Measurements from ENCODE around the gene MED15.

Gene MED15

GRCh38 chr22:20559174-20559760 lies 51.9 kb downstream of the MED15 start:
- H3K4me1 Mint-ChIP-seq (ENCODE audit: low read depth) = peaks cover 71% of the 10 kb centered on the region
- H3K9me3 Mint-ChIP-seq = peaks cover 11% of the 10 kb centered on the region
- H3K4me3 Mint-ChIP-seq = no peak overlapping the region
- peaks cover 86% of the 10 kb centered on the region for H3K36me3 Mint-ChIP-seq (ENCODE audit: low read depth)
- H3K27me3 Mint-ChIP-seq = no peaks in the 10 kb centered on the region
- no peak overlapping the region for H3K27ac Mint-ChIP-seq

- H3K36me3 Mint-ChIP-seq (ENCODE audit: low read depth) = peaks cover 88% of the 10 kb centered on the region
- no peak overlapping the region for H3K27ac Mint-ChIP-seq
- peaks cover 11% of the 10 kb centered on the region for H3K9me3 Mint-ChIP-seq
- peaks cover 71% of the 10 kb centered on the region for H3K4me1 Mint-ChIP-seq (ENCODE audit: low read depth)
- no peak overlapping the region for H3K4me3 Mint-ChIP-seq
- H3K27me3 Mint-ChIP-seq = no peaks in the 10 kb centered on the region
Measured at GRCh38 chr22:20560716-20561115, 53.3 kb downstream of the MED15 start.

- H3K36me3 Mint-ChIP-seq (ENCODE audit: low read depth) = peaks cover 87% of the 10 kb centered on the region
- H3K9me3 Mint-ChIP-seq = peaks cover 11% of the 10 kb centered on the region
- H3K4me1 Mint-ChIP-seq (ENCODE audit: low read depth) = peaks cover 70% of the 10 kb centered on the region
- H3K27me3 Mint-ChIP-seq = no peaks in the 10 kb centered on the region
- no peak overlapping the region for H3K27ac Mint-ChIP-seq
- H3K4me3 Mint-ChIP-seq = no peak overlapping the region
Measured at GRCh38 chr22:20561882-20562281, 54.5 kb downstream of the MED15 start.

DNA sequence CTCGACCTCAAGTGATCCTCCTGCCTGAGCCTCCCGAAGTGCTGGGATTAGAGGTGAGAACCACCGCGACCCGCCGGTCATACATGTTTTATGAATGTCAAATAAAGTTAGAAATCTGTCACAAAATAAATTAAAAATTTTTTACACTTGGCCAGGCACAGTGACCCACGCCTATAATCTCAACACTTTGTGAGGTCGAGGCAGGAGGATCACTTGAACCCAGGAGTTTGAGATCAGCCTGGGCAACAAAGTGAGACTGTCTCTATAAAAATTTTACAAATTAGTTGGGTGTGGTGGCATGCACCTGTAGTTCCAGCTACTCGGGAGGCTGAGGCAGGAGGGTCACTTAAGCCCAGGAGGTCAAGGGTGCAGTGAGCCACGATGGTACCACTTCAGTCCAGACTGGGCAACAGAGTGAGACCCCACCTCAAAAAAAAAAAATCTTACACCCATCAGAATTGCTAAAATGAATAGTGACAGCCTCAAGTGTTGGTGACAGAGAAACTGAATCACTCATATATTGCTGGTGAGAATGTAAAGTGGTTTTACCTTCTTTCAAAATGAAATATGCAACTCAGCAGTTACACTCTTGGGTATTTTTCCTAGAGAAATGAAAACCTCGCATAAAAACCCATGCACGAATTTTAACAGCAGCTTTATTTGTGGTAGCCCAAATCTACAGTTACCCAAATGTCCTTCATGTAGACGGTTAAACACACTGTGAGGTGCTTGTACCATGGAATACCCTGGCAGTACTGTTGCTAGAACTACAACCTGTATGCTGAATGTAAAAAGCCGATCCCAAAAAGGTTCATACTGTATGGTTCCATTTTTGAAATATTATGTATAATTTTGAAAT lies 55.4 kb downstream of the MED15 start:
- Mint-ChIP-seq H3K36me3 (ENCODE audit: low read depth) (peaks cover 87% of the 10 kb centered on the region), H3K4me1 (ENCODE audit: low read depth) (peaks cover 70% of the 10 kb centered on the region), H3K27ac (peak overlapping the region; percentile 56), H3K27me3 (no peaks in the 10 kb centered on the region), H3K4me3 (peak overlapping the region; percentile 17), H3K9me3 (peaks cover 11% of the 10 kb centered on the region)

GRCh38 chr22:20563466-20563906 lies 56.1 kb downstream of the MED15 start:
- Mint-ChIP-seq H3K27me3 (no peaks in the 10 kb centered on the region), H3K36me3 (ENCODE audit: low read depth) (peaks cover 87% of the 10 kb centered on the region), H3K4me3 (no peak overlapping the region), H3K4me1 (ENCODE audit: low read depth) (peaks cover 70% of the 10 kb centered on the region), H3K27ac (peak overlapping the region; percentile 56), H3K9me3 (peaks cover 9% of the 10 kb centered on the region)

- Mint-ChIP-seq H3K36me3 (ENCODE audit: low read depth) (peaks cover 87% of the 10 kb centered on the region), H3K27ac (peak overlapping the region; percentile 6)
Measured at GRCh38 chr22:20563941-20564371, 56.5 kb downstream of the MED15 start.

DNA sequence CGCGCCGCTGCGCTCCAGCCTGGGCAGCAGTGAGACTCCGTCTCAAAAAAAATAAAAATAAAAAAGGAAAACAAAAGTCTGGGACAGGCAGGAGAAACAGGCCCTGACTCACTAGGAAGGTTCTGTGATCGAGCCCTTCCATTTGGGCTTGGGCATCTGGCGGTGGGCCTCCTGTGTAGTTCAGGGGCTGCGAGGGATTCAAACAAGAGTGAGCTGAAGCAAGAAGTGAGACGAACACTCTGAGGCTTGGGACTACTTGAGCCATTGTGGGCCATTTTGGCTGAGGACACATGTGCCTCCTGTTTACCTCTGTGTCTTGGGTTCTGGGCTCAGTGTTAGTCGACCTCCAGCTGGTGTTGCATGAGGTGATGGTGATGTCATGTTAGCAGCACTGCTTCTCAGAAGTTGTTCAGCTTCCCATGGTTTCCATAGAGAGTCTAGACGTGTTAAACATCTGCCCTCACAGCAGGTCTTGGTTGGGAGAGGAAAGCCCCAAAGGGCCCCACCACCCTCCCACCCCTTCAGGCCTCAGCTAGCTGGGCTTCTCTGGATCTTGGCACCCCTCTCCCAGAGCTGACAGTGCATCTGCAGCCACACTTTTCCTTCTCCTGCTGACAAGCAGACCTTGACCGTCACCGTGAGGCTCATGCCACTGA lies 57.8 kb downstream of the MED15 start:
- no peaks in the 10 kb centered on the region for H3K9me3 Mint-ChIP-seq
- H3K27ac Mint-ChIP-seq = no peak overlapping the region
- peaks cover 87% of the 10 kb centered on the region for H3K36me3 Mint-ChIP-seq (ENCODE audit: low read depth)
- no peak overlapping the region for H3K4me3 Mint-ChIP-seq
- H3K27me3 Mint-ChIP-seq = no peaks in the 10 kb centered on the region
- peaks cover 83% of the 10 kb centered on the region for H3K4me1 Mint-ChIP-seq (ENCODE audit: low read depth)

More at GRCh38 chr22:20563941-20564371, 56.5 kb downstream of the MED15 start:
- no peak overlapping the region for H3K4me3 Mint-ChIP-seq
- peaks cover 71% of the 10 kb centered on the region for H3K4me1 Mint-ChIP-seq (ENCODE audit: low read depth)
- H3K27me3 Mint-ChIP-seq = no peaks in the 10 kb centered on the region
- H3K9me3 Mint-ChIP-seq = peaks cover 5% of the 10 kb centered on the region

GRCh38 chr22:20565761-20566160 lies 58.4 kb downstream of the MED15 start:
- peaks cover 84% of the 10 kb centered on the region for H3K36me3 Mint-ChIP-seq (ENCODE audit: low read depth)

GRCh38 chr22:20566420-20567260 lies 59.2 kb downstream of the MED15 start:
- Mint-ChIP-seq H3K4me1 (ENCODE audit: low read depth) (peaks cover 90% of the 10 kb centered on the region), H3K27me3 (no peaks in the 10 kb centered on the region)

More at GRCh38 chr22:20565761-20566160, 58.4 kb downstream of the MED15 start:
- no peaks in the 10 kb centered on the region for H3K9me3 Mint-ChIP-seq
- H3K27ac Mint-ChIP-seq = no peak overlapping the region
- H3K27me3 Mint-ChIP-seq = no peaks in the 10 kb centered on the region
- H3K4me1 Mint-ChIP-seq (ENCODE audit: low read depth) = peaks cover 86% of the 10 kb centered on the region
- H3K4me3 Mint-ChIP-seq = no peak overlapping the region

DNA sequence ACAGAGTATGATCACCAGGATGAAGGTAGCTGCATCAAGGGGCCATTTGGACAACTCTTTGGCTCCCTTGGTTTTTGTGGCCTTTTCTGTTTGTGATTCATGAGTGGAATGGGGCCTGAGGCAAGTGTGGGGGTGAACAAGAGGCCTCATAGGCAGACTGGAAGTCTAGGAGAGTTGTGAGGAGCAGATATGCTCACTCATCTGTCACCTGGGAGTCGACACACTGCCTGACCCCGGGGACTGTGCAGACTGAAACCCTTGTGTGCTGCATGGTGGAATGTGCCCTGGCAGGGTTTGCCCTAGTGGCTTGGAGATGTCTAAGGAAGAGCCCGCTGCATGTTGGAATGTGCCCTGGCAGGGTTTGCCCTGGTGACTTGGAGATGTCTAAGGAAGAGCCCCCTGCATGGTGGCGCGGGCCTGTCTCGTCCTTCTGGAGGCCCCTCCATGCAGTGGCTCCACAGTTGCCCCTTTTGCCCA lies 60.0 kb downstream of the MED15 start:
- H3K27ac Mint-ChIP-seq = no peak overlapping the region
- H3K9me3 Mint-ChIP-seq = no peaks in the 10 kb centered on the region
- H3K36me3 Mint-ChIP-seq (ENCODE audit: low read depth) = peaks cover 86% of the 10 kb centered on the region
- H3K4me1 Mint-ChIP-seq (ENCODE audit: low read depth) = peaks cover 93% of the 10 kb centered on the region
- no peaks in the 10 kb centered on the region for H3K27me3 Mint-ChIP-seq
- H3K4me3 Mint-ChIP-seq = no peak overlapping the region

More at GRCh38 chr22:20566420-20567260, 59.2 kb downstream of the MED15 start:
- Mint-ChIP-seq H3K27ac (peak overlapping the region; percentile 72), H3K4me3 (no peak overlapping the region), H3K9me3 (no peaks in the 10 kb centered on the region), H3K36me3 (ENCODE audit: low read depth) (peaks cover 82% of the 10 kb centered on the region)

DNA sequence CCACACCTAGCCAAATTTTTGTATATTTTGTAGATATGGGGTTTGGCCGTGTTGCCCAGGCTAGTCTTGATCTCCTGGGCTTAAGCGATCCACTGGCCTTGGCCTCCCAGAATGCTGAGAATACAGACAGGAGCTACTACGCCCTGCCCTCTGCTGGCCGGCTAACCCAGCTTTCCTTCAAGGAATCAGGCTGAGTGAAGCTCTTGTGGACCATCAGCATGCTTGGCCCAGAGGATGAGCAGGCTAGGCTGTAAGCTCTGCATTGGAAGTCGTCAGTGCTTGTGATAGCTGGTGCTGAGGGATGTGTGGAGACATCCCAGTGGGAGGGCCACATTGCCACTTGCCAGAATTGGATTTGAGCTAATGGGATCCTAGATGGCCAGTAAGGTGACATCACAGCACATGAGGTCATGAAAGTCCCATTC lies 60.6 kb downstream of the MED15 start:
- H3K4me3 Mint-ChIP-seq = no peak overlapping the region

DNA sequence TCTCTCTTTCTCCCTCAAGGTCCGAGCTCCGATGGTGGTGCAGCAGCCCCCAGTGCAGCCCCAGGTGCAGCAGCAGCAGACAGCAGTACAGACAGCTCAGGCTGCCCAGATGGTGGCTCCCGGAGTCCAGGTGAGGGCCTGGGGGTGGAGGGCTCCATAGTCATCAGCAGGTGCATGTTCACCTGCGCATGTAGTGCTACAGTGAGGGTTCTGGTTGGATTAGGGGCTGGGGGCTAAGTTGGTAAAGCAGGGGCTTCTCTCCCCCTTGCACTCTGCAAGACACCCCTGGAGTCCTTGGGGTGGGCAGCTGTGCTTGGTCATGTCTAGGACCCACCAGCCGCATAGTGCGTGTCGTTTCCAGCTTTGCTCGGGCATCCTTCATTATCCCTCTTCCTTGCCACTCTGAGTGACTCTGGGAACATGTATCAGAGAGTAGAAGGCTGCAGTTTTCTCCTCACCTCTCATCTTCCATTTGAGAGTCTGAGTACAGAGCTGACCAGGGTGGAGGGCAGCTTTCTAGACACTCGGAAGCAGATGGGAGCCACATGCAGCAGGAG lies 61.2 kb downstream of the MED15 start:
- Mint-ChIP-seq H3K4me3 (no peak overlapping the region), H3K36me3 (ENCODE audit: low read depth) (peaks cover 88% of the 10 kb centered on the region), H3K27me3 (no peaks in the 10 kb centered on the region), H3K9me3 (no peaks in the 10 kb centered on the region), H3K27ac (peak overlapping the region; percentile 72), H3K4me1 (ENCODE audit: low read depth) (peaks cover 82% of the 10 kb centered on the region)

More for the DNA sequence above, 60.6 kb downstream of the MED15 start:
- peak overlapping the region; percentile 15 for H3K27ac Mint-ChIP-seq
- H3K4me1 Mint-ChIP-seq (ENCODE audit: low read depth) = peaks cover 87% of the 10 kb centered on the region
- peaks cover 88% of the 10 kb centered on the region for H3K36me3 Mint-ChIP-seq (ENCODE audit: low read depth)
- no peaks in the 10 kb centered on the region for H3K9me3 Mint-ChIP-seq
- no peaks in the 10 kb centered on the region for H3K27me3 Mint-ChIP-seq

- Mint-ChIP-seq H3K4me3 (no peak overlapping the region), H3K27ac (peak overlapping the region; percentile 72)
Measured at GRCh38 chr22:20569059-20570058, 61.9 kb downstream of the MED15 start.

More at GRCh38 chr22:20569059-20570058, 61.9 kb downstream of the MED15 start:
- Mint-ChIP-seq H3K9me3 (no peaks in the 10 kb centered on the region), H3K27me3 (no peaks in the 10 kb centered on the region), H3K4me1 (ENCODE audit: low read depth) (peaks cover 74% of the 10 kb centered on the region), H3K36me3 (ENCODE audit: low read depth) (peaks cover 89% of the 10 kb centered on the region)
